HAP-1 (cell line): ENCODE measurements around the gene EIF2S3.
A peak's percentile ranks its signal among the peaks of the same experiment; 100 is the strongest.
"Not testable (repeated sequence)": the region's sequence is repeated elsewhere in the genome, so short reads cannot be mapped to it uniquely, and the experiment has no call there.

ENCODE experiments used
- DNase-seq, 2 experiments: peaks; one replicate each; pipeline ENCODE4 v3.0.0-alpha.2; 2016 to 2020; ENCODE audit warnings: low spot score in 2 of 2
- H3K27me3 ChIP-seq: fragments of 250-450 bp; sonication (Bioruptor Pico); 2 replicates; pipeline ENCODE4 v1.5.1; 2020; ENCODE audit warnings: low read depth, mild to moderate bottlenecking, moderate library complexity
- H3K36me3 ChIP-seq: fragments of 250-450 bp; sonication (Bioruptor Pico); replicated peaks from 2 replicates; pipeline ENCODE4 v1.5.1; 2020; ENCODE audit warnings: mild to moderate bottlenecking
- H3K4me1 ChIP-seq: fragments of 250-450 bp; sonication (Bioruptor Pico); 2 replicates; pipeline ENCODE4 v1.5.1; 2020; ENCODE audit warnings: mild to moderate bottlenecking
- H3K4me3 ChIP-seq: fragments of 250-450 bp; sonication (Bioruptor Pico); 2 replicates; pipeline ENCODE4 v1.5.1; 2020; ENCODE audit warnings: mild to moderate bottlenecking, moderate library complexity
- H3K9me3 ChIP-seq: fragments of 250-450 bp; sonication (Bioruptor Pico); 2 replicates; pipeline ENCODE4 v1.5.1; 2020; ENCODE audit warnings: mild to moderate bottlenecking, moderate library complexity
- in situ Hi-C: fragments of 300-500 bp; cut with MboI; formaldehyde crosslinking; loops from 3 replicates; pipeline ENCODE4 v1.14.3; 2020; ENCODE audit warnings: low sequenced_read_pairs, inconsistent platforms, mixed read lengths

EIF2S3 gene

DNA sequence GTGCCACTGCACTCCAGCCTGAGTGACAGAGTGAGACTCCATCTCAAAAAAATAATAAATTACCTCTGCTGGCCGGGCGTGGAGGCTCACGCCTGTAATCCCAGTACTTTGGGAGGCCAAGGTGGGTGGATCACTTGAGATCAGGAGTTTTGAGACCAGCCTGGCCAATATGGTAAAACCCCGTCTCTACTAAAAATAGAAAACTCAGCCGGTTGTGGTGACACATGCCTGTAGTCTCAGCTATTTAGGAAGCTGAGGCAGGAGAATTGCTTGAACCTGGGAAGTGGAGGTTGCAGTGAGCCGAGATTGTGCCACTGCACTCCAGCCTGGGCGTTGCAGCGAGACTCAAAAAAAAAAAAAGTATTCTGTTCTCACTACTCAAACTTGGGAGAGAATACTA is 25.5 kb downstream of the EIF2S3 start:
- H3K9me3 ChIP-seq, DNase-seq, H3K4me3 ChIP-seq, H3K4me1 ChIP-seq, H3K27me3 ChIP-seq: not testable (repeated sequence)
- in situ Hi-C loops = loop anchor here (10.0 kb wide), 1 partner anchor 65 kb away; the partner anchor contains the start of gene ZFX
- peaks cover 34% of the 10 kb centered on the region for H3K36me3 ChIP-seq

DNA sequence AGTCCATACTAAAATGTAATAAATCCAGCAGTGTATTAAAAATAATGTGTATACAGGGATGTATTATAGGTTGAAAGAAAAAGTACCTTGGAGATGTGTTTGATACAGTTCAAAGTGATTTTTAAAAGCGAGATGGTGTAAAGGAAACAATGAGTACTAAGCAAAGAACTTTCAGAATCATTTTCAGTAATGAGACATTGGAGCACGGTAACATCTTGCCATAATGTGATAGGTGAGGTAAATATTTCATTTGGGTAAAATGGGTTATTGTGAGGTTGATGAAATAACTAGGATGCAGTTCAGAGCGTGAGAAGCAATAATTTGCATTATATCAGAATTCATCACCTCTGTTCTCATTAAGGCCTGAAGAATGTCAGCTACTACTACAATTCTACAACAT is 25.9 kb downstream of the EIF2S3 start:
- H3K4me3 ChIP-seq = no peak overlapping the region
- peaks cover 29% of the 10 kb centered on the region for H3K36me3 ChIP-seq
- no peaks in the 10 kb centered on the region for H3K27me3 ChIP-seq
- in situ Hi-C loops = loop anchor here (10.0 kb wide), 1 partner anchor 64 kb away; the partner anchor contains the start of gene ZFX
- H3K4me1 ChIP-seq = peaks cover 7% of the 10 kb centered on the region
- DNase-seq = no peak
- no peaks in the 10 kb centered on the region for H3K9me3 ChIP-seq

DNA sequence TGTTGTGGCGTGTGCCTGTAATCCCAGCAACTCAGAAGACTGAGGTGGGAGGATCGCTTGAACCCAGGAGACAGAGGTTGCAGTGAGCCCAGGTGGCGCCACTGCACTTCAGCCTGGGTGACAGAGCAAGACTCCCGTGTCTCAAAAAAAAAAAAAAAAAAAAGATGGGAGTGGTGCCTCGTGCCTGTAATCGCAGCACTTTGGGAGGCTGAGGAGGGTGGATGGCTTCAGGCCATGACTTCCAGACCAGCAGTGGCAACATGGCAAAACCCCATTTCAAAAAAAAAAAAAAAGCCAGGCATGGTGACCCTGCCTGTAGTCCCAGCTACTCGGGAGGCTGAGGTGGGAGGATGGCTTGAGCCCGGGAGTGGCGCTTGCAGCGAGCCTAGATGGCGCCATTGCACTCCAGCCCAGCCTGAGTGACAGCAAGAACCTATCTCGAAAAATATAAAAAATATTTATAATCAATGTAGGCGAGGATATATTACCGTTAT is 27.0 kb downstream of the EIF2S3 start:
- in situ Hi-C loops = loop anchor here (10.0 kb wide), 1 partner anchor 63 kb away; the partner anchor contains the start of gene ZFX
- Histone ChIP-seq H3K36me3 (peaks cover 19% of the 10 kb centered on the region), H3K4me1 (peaks cover 7% of the 10 kb centered on the region), H3K9me3 (no peaks in the 10 kb centered on the region), H3K27me3 (no peaks in the 10 kb centered on the region), H3K4me3 (no peak overlapping the region)
- peak; percentile 59 to 87 for DNase-seq

DNA sequence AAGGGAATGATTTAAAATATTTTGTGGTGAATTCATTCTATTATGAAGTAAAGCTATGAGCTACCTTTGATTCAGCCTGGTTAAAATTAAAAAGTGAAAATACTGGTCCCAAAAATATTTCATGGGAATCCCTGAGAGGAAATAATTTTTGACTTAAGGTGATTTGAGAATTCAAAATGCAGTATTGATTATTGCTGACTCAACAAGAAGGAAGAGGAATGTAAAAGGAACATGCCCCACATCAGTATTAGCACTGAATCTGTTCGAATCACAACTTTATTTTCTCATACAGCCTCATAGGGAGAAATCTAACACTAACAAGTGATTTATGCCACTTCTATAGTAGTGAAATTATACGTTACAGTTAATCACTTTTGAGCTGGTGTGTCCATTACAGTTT is 27.7 kb downstream of the EIF2S3 start:
- no peak overlapping the region for H3K4me3 ChIP-seq
- DNase-seq = no peak
- in situ Hi-C loops = loop anchor here (10.0 kb wide), 1 partner anchor 62 kb away; the partner anchor contains the start of gene ZFX
- peaks cover 7% of the 10 kb centered on the region for H3K4me1 ChIP-seq
- H3K36me3 ChIP-seq = peaks cover 13% of the 10 kb centered on the region
- no peaks in the 10 kb centered on the region for H3K9me3 ChIP-seq
- H3K27me3 ChIP-seq = no peaks in the 10 kb centered on the region

DNA sequence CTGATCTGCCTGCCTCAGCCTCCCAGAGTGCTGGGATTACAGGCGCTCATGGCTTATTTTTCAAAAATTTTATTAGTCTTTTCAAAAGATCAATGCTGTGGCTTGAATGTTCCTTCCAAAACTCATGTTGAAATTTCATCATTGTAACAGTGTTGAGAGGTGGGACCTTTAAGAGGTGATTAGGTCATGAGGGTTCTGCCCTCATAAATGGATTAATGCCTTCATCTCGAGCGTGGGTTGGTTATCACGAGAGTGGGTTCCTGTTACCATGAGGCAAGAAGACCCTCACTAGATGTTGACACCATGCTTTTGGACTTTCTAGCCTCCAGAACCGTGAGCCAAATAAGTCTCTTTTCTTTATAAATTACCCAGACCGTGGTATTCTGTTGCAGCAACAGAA is 30.3 kb downstream of the EIF2S3 start:
- H3K4me3 ChIP-seq = no peak overlapping the region
- DNase-seq = no peak
- no peaks in the 10 kb centered on the region for H3K36me3 ChIP-seq
- no peaks in the 10 kb centered on the region for H3K9me3 ChIP-seq
- H3K4me1 ChIP-seq = peaks cover 8% of the 10 kb centered on the region
- in situ Hi-C loops = loop anchor here (10.0 kb wide), 1 partner anchor 60 kb away; the partner anchor contains the start of gene ZFX
- H3K27me3 ChIP-seq = no peaks in the 10 kb centered on the region

DNA sequence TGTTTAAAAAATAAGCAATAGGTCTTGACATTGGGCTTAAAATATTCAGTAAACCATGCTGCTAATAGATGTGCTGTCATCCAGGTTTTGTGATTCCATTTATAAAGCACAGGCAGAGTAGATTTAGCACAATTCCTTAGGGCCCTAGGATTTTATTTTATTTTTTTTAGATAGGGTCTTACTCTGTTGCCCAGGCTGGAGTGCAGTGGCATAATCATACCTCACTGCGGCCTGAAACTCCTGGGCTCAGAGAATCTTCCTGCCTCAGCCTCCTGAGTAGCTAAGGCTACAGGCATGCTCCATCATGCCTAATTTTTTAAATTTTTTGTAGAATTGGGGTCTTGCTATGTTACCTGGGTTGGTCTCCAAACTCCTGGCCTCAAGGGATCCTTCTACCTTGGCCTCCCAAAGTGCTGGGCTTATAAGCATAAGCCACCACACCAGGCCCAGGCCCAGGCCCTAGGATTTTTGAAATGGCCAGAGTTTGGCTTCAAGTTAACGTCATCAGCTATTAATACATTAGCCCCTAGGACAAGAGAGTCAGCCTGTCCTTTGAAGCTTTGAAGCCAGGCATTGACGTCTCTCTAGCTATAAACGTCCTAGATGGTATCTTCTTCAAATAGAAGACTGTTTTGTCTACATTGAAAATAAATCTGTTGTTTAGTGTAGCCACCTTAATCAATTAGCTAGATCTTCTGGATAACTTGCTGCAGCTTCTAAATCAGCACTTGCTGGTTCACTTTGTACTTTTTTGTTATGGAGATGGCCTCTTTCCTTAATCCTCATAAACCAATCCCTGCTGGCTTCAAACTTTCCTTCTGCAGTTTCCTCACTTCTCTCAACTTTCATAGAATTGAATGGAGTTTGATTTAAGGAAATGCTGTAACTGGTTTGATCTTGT is 35.8 kb downstream of the EIF2S3 start:
- Histone ChIP-seq H3K36me3 (no peaks in the 10 kb centered on the region), H3K9me3 (no peaks in the 10 kb centered on the region), H3K4me3 (no peak overlapping the region), H3K4me1 (peaks cover 19% of the 10 kb centered on the region), H3K27me3 (no peaks in the 10 kb centered on the region)
- in situ Hi-C loops = no loop called here
- DNase-seq = peak; percentile 57 to 95

DNA sequence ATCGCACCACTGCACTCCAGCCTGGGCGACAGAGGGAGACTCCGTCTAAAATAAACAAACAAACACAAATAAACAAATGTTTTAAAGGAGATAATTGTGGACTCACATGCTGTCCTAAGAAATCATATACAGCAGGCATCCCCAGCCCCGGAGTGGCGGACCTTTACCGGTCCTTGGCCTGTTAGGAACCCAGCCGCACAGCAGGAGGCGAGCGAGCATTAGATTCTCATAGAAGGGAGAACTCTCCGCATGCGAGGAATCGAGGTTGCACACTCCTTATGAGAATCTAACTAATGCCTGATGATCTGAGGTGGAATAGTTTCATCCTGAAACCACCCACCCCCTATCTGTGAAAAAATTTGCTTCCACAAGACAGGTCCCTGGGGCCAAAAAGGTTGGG is 39.0 kb downstream of the EIF2S3 start:
- H3K9me3 ChIP-seq = no peaks in the 10 kb centered on the region
- in situ Hi-C loops = no loop called here
- no peak overlapping the region for H3K4me3 ChIP-seq
- DNase-seq = no peak
- H3K36me3 ChIP-seq = no peaks in the 10 kb centered on the region
- peaks cover 21% of the 10 kb centered on the region for H3K4me1 ChIP-seq
- no peaks in the 10 kb centered on the region for H3K27me3 ChIP-seq

DNA sequence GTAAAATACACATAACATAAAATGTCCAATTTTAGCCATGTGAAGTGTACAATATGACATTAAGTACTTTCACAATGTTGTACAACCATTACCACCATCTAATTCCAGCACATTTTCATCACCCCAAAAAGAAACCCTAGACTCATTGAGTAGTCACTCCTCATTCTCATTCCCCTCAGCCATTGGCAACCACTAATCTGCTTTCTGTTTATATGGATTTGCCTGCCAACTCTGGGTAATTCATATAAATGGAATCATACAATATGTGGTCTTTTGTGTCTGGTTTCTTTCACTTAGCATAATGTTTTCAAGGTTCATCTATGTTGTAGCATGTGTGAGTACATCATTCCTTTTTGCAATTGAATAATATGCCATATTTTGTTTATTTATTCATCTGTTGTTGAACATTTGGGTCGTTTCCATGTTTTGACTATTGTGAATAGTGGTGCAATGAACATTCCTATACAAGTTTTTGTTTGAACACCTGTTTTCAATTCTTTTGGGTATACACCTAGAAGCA is 43.0 kb downstream of the EIF2S3 start:
- Histone ChIP-seq H3K4me1 (peaks cover 4% of the 10 kb centered on the region; the same call in 1 of the 2 replicates), H3K9me3 (no peaks in the 10 kb centered on the region), H3K36me3 (no peaks in the 10 kb centered on the region), H3K27me3 (no peaks in the 10 kb centered on the region; the same call in 1 of the 2 replicates), H3K4me3 (no peak overlapping the region)
- in situ Hi-C loops = no loop called here
- DNase-seq = peak in 1 of 2 experiments; percentile 10

DNA sequence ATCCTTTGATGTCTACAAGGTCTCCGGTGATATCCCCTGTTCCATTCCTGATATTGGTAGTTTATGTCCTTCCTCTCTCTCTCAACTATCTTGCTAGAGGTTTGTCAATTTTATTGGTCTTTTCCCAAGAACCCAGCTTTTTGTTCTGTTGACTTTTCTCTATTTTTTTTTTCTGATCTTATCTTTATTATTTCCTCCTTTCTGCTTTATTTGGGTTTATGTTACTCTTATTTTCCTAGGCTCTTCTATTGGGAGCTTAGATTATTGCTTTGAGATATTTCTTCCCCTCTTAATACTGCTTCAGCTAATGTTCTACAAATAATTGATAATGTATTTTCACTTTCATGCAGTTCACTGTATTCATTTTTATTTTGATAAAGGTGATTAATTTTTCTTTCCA is 44.2 kb downstream of the EIF2S3 start:
- Histone ChIP-seq H3K4me3 (no peak overlapping the region), H3K4me1 (peaks cover 4% of the 10 kb centered on the region; the same call in 1 of the 2 replicates), H3K9me3 (no peaks in the 10 kb centered on the region), H3K36me3 (no peaks in the 10 kb centered on the region), H3K27me3 (no peaks in the 10 kb centered on the region; the same call in 1 of the 2 replicates)
- in situ Hi-C loops = no loop called here
- no peak for DNase-seq

DNA sequence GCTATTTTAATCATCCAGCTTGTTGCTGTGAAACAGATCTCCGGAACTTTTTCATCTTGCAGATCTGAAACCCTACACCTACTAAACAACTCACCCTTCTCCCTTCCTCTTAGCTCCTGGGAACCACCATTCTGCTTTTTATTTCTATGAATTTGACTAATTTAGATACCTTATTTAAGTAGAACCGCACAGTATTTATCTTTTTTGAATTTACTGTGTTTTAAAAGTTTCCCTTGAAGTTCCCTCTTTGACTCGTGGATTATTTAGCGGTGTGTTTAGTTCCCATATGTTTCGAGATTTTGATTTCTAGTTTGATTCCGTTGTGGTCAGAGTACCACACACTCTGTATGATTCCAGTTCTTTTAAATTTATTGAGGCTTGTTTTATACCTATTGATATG is 44.6 kb downstream of the EIF2S3 start:
- DNase-seq = no peak
- no peaks in the 10 kb centered on the region for H3K9me3 ChIP-seq
- H3K36me3 ChIP-seq = no peaks in the 10 kb centered on the region
- H3K27me3 ChIP-seq = no peaks in the 10 kb centered on the region; the same call in 1 of the 2 replicates
- H3K4me3 ChIP-seq = no peak overlapping the region
- in situ Hi-C loops = no loop called here
- H3K4me1 ChIP-seq = peaks cover 4% of the 10 kb centered on the region; the same call in 1 of the 2 replicates

DNA sequence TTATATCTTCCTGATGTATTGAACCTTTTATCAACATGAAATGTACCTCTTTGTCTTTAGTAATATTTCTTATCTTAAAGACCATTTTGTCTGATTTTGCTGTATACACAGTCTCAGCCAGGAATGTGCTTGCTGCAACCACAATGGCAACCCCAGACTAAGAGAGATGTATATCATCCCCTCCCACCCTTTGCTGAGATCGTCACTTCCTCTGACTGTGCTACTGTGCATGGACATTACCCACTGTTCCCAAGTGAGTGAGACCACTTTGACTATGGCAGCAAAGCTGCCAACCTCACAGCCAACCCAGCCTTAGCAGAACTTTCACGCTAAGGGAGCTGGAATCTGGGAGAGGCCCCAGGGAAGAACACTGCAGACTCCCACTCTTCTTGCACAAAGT is 46.0 kb downstream of the EIF2S3 start:
- Histone ChIP-seq H3K36me3 (no peaks in the 10 kb centered on the region), H3K27me3 (no peaks in the 10 kb centered on the region; the same call in 1 of the 2 replicates), H3K4me3 (no peak overlapping the region), H3K9me3 (no peaks in the 10 kb centered on the region), H3K4me1 (peaks cover under 1% of the 10 kb centered on the region; the same call in 1 of the 2 replicates)
- in situ Hi-C loops = no loop called here
- no peak for DNase-seq

DNA sequence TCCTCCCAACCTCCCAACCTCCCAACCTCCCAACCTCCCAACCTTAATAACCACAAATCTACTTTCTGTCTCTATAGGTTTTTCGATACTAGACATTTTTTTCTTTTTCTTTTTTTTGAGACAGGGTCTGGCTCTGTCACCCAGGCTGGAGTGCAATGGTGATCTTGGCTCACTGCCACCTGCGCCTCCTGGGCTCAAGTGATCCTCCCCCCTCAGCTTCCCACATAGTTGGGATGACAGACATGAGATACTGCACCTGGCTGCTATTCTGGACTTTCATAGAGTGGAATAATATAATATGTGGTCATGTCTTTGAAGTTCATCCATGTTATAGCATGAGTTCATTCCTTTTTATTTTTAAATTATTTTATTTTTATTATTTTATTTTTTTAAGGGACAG is 55.3 kb downstream of the EIF2S3 start:
- no peak overlapping the region for H3K4me3 ChIP-seq
- H3K4me1 ChIP-seq = no peaks in the 10 kb centered on the region
- H3K36me3 ChIP-seq = no peaks in the 10 kb centered on the region
- DNase-seq = no peak
- no peaks in the 10 kb centered on the region for H3K27me3 ChIP-seq
- no peaks in the 10 kb centered on the region for H3K9me3 ChIP-seq
- in situ Hi-C loops = no loop called here

DNA sequence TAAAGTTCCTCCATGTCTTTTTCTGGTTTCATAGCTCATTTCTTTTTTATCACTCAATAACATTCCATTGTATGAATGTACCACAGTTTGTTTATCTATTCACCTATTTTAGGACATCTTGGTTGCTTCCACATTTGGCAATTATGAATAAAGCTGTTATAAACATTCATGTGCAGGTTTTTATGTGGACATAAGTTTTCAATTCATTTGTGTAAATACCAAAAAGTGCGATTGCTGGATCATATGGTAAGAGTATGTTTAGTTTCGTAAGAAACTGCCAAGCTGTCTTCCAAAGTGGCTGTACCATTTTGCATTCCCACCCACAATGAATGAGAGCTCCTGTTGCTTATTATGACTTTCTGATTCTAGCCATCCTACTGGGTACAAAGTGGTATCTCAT is 58.4 kb downstream of the EIF2S3 start:
- DNase-seq = no peak

DNA sequence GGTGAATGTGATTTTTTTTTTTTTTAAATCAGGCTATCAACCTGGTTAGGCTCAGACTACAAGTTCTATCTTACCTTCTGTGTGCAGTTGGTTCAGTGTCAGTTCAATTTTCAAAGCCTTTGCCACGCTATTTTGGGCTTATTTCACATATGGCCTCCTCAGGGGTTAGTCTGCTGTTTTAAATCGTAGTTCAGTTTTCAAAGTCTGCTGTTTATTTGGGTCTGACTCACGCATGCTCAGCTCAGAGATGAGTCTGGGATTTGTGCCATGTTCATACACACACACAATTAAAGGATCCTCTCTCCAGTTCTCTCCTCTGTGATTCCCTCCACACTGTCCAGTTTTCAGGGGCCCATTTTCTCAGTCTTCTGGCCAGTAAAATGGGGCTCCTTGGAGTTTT is 62.5 kb downstream of the EIF2S3 start:
- no peaks in the 10 kb centered on the region for H3K36me3 ChIP-seq
- no peak for DNase-seq
- H3K27me3 ChIP-seq = no peaks in the 10 kb centered on the region
- H3K9me3 ChIP-seq = no peaks in the 10 kb centered on the region; the same call in 1 of the 2 replicates
- H3K4me1 ChIP-seq = no peaks in the 10 kb centered on the region
- no peak overlapping the region for H3K4me3 ChIP-seq
- in situ Hi-C loops = no loop called here

More for the DNA sequence above, 58.4 kb downstream of the EIF2S3 start:
- in situ Hi-C loops = no loop called here
- Histone ChIP-seq H3K4me1 (no peaks in the 10 kb centered on the region), H3K4me3 (no peak overlapping the region), H3K36me3 (no peaks in the 10 kb centered on the region), H3K27me3 (no peaks in the 10 kb centered on the region), H3K9me3 (no peaks in the 10 kb centered on the region; the same call in 1 of the 2 replicates)
